H9 (cell line): ENCODE results near the gene IL1RL2. TPM values are rescaled to one million over a fixed set of nuclear protein-coding genes. Genes with fewer than 3 reads are reported as not detected.

Experiments used
- DNase-seq: peaks from one replicate; pipeline ENCODE4 v3.0.0-alpha.2; 2017
- H2AFZ ChIP-seq: one replicate; pipeline ENCODE4 v1.6.1; 2013; ENCODE audit warnings: mild to moderate bottlenecking, low read length, control low read depth, moderate library complexity
- H2AK5ac ChIP-seq: 2 replicates; pipeline ENCODE4 v1.6.1; 2013; ENCODE audit warnings: low read length, control low read depth, mixed read lengths; ENCODE audit not compliant: insufficient read length
- H2BK120ac ChIP-seq: one replicate; pipeline ENCODE4 v1.6.1; 2013; ENCODE audit warnings: low read depth, mild to moderate bottlenecking, low read length, control low read depth, inconsistent platforms; ENCODE audit not compliant: poor library complexity, severe bottlenecking
- H2BK12ac ChIP-seq: 2 replicates; pipeline ENCODE4 v1.6.1; 2013; ENCODE audit warnings: low read length, control low read depth, mixed read lengths, low read depth; ENCODE audit not compliant: insufficient read length
- H2BK15ac ChIP-seq: 2 replicates; pipeline ENCODE4 v1.6.1; 2013; ENCODE audit warnings: low read depth, low read length, control low read depth
- H2BK20ac ChIP-seq: one replicate; pipeline ENCODE4 v1.6.1; 2013; ENCODE audit warnings: low read depth, mild to moderate bottlenecking, low read length, control low read depth, inconsistent platforms; ENCODE audit not compliant: poor library complexity, severe bottlenecking
- H2BK5ac ChIP-seq: 2 replicates; pipeline ENCODE4 v1.6.1; 2013; ENCODE audit warnings: low read length, control low read depth, mixed read lengths; ENCODE audit not compliant: insufficient read length
- H3K14ac ChIP-seq: 2 replicates; pipeline ENCODE4 v1.6.1; 2013; ENCODE audit warnings: low read length, control low read depth; ENCODE audit not compliant: insufficient read depth
- H3K18ac ChIP-seq: 2 replicates; pipeline ENCODE4 v1.6.1; 2013; ENCODE audit warnings: low read depth, mild to moderate bottlenecking, mixed read lengths, low read length, control low read depth; ENCODE audit not compliant: insufficient read length
- H3K23ac ChIP-seq: 2 replicates; pipeline ENCODE4 v1.6.1; 2013; ENCODE audit warnings: low read length, control low read depth, mixed read lengths, low read depth; ENCODE audit not compliant: insufficient read length
- H3K23me2 ChIP-seq: 2 replicates; pipeline ENCODE4 v1.6.1; 2013; ENCODE audit warnings: low read depth, mild to moderate bottlenecking, mixed read lengths, low read length, control low read depth; ENCODE audit not compliant: insufficient read length, poor library complexity, severe bottlenecking
- H3K27ac ChIP-seq: 2 replicates; pipeline ENCODE4 v1.5.1; 2013; ENCODE audit warnings: low read length, control low read depth, mixed read lengths, low read depth; ENCODE audit not compliant: insufficient read length
- H3K27me3 ChIP-seq: 2 replicates; pipeline ENCODE4 v1.6.1; 2013; ENCODE audit warnings: low read length, control low read depth, inconsistent platforms; ENCODE audit not compliant: insufficient read depth
- H3K4ac ChIP-seq: 2 replicates; pipeline ENCODE4 v1.6.1; 2013; ENCODE audit warnings: low read depth, mild to moderate bottlenecking, control low read depth, inconsistent platforms, low read length, moderate library complexity
- H3K4me1 ChIP-seq: 2 replicates; pipeline ENCODE4 v1.6.1; 2013; ENCODE audit warnings: low read length, control low read depth, inconsistent platforms; ENCODE audit not compliant: insufficient read depth
- H3K4me2 ChIP-seq: 2 replicates; pipeline ENCODE4 v1.6.1; 2013; ENCODE audit warnings: low read length, control low read depth, mixed read lengths; ENCODE audit not compliant: insufficient read length, insufficient read depth
- H3K56ac ChIP-seq: 2 replicates; pipeline ENCODE4 v1.6.1; 2013; ENCODE audit warnings: low read depth, mild to moderate bottlenecking, mixed read lengths, low read length, control low read depth; ENCODE audit not compliant: insufficient read length
- H3K79me1 ChIP-seq: 2 replicates; pipeline ENCODE4 v1.6.1; 2013; ENCODE audit warnings: low read depth, mild to moderate bottlenecking, moderate library complexity, low read length, control low read depth, inconsistent platforms; ENCODE audit not compliant: insufficient read depth, poor library complexity, severe bottlenecking
- H3K79me2 ChIP-seq: 2 replicates; pipeline ENCODE4 v1.6.1; 2013; ENCODE audit warnings: low read length, control low read depth, inconsistent platforms; ENCODE audit not compliant: insufficient read depth
- H3K9ac ChIP-seq: 2 replicates; pipeline ENCODE4 v1.6.1; 2013; ENCODE audit warnings: low read length, control low read depth, mixed read lengths; ENCODE audit not compliant: insufficient read length; ENCODE audit errors: extremely low read depth
- H3K9me3 ChIP-seq: one replicate; pipeline ENCODE4 v1.6.1; 2013; ENCODE audit warnings: low read depth, low read length, inconsistent platforms; ENCODE audit not compliant: control insufficient read depth
- H3T11ph ChIP-seq: one replicate; pipeline ENCODE4 v1.6.1; 2013; ENCODE audit warnings: mild to moderate bottlenecking, low read length, control low read depth, inconsistent platforms
- H4K20me1 ChIP-seq: one replicate; pipeline ENCODE4 v1.6.1; 2013; ENCODE audit not compliant: control insufficient read depth, insufficient read length, insufficient read depth
- H4K5ac ChIP-seq: 2 replicates; pipeline ENCODE4 v1.6.1; 2013; ENCODE audit warnings: low read depth, mild to moderate bottlenecking, mixed read lengths, low read length, control low read depth; ENCODE audit not compliant: insufficient read length
- H4K8ac ChIP-seq: replicated peaks from 2 replicates; pipeline ENCODE4 v1.6.1; 2013; ENCODE audit warnings: low read length, control low read depth, mixed read lengths, low read depth; ENCODE audit not compliant: insufficient read length
- H4K91ac ChIP-seq: 2 replicates; pipeline ENCODE4 v1.6.1; 2013; ENCODE audit warnings: low read depth, mild to moderate bottlenecking, moderate library complexity, mixed read lengths, low read length, control low read depth; ENCODE audit not compliant: insufficient read length
- H3K27ac Mint-ChIP-seq, 3 experiments: 2 replicates in 2 of 3; 3 replicates in 1 of 3; pipeline ENCODE4 v1.8.0; 2020 to 2021; ENCODE audit warnings: mixed read lengths in 3 of 3, mild to moderate bottlenecking in 1 of 3, moderate library complexity in 1 of 3
- H3K27me3 Mint-ChIP-seq: 2 replicates; pipeline ENCODE4 v1.8.0; 2021; ENCODE audit warnings: low read depth, mild to moderate bottlenecking, moderate library complexity, mixed read lengths
- H3K36me3 Mint-ChIP-seq, 3 experiments: 2 replicates in 2 of 3; 3 replicates in 1 of 3; pipeline ENCODE4 v1.8.0; 2020 to 2021; ENCODE audit warnings: low read depth in 3 of 3, mixed read lengths in 3 of 3; ENCODE audit not compliant: insufficient read depth in 1 of 3
- H3K4me1 Mint-ChIP-seq, 2 experiments: 2 replicates each; pipeline ENCODE4 v1.8.0; 2020; ENCODE audit warnings: mixed read lengths in 2 of 2
- H3K4me3 Mint-ChIP-seq, 2 experiments: 2 replicates in 1 of 2; 3 replicates in 1 of 2; pipeline ENCODE4 v1.8.0; 2020 to 2021; ENCODE audit warnings: mild to moderate bottlenecking in 2 of 2, mixed read lengths in 2 of 2, moderate library complexity in 1 of 2
- H3K9me3 Mint-ChIP-seq, 2 experiments: 2 replicates in 1 of 2; 3 replicates in 1 of 2; pipeline ENCODE4 v1.8.0; 2020; ENCODE audit warnings: mild to moderate bottlenecking in 2 of 2, mixed read lengths in 2 of 2, moderate library complexity in 1 of 2
- WGBS: extraction: QIAGEN DNeasy Blood & Tissue Kit; methylation state at CpG from one replicate; pipeline ENCODE4 v1.1.7; 2013; ENCODE audit warnings: missing lambda C conversion rate, low lambda C conversion rate, mixed read lengths; ENCODE audit not compliant: insufficient read length; ENCODE audit errors: extremely low coverage; 5-methylcytosine and 5-hydroxymethylcytosine counted together
- total RNA-seq: library from RNA; stranded (reverse); gene quantifications from 2 replicates; pipeline ENCODE4 v1.2.1, GENCODE V29; 2021
- TF ChIP-seq, protein P1 (sequence below): fragments of 200-600 bp; sonication (generic); conservative IDR thresholded peaks from 3 replicates; pipeline ENCODE4 v1.8.0; 2021; ENCODE audit warnings: antibody characterized with exemption, mild to moderate bottlenecking

IL1RL2 gene
- total RNA-seq, 1 experiment from 2014 or later, result not detected

DNA sequence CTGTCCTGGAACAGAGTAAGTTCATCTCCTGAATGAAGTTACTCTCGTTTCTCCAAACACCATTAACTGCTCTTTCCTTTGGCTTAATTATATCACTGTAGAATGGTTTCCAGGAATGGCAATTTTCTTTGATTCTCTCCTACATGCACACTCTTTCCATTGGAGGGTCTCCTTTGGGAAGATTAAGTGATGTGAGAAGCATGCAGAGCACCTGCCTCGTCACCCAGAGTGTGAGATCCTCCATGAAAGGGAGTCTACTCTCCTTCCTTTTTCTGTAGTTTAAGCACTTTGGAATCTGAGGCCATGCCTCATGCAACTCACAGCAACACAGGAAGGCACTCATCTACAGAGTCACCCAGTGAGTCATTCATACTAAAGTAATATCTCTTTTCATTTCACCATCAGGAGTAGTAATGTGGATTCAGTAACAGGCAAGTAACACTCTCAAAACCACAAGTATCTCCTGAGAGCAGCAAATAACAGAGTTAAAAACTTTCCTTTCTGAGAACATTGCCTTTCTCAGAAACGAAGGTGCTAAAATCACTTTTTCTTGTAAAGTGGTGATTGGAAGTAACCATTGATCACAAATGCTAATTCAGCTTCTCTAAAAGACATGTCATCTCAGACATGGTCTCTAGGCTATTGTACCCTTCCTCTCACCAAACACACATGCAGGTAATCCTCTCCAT is 71.7 kb downstream of the IL1RL2 start:
- no peak overlapping the region for H3K23ac ChIP-seq
- H2AFZ ChIP-seq, result no peak overlapping the region
- H3K14ac ChIP-seq, result no peak overlapping the region
- no peak for DNase-seq
- peaks cover 6% of the 10 kb centered on the region for H3K27me3 Mint-ChIP-seq
- no peak overlapping the region for H3K56ac ChIP-seq
- H4K5ac ChIP-seq, result no peak overlapping the region
- H3K27ac Mint-ChIP-seq, result no peak overlapping the region
- no peak overlapping the region for H2BK12ac ChIP-seq
- H3K4me1 ChIP-seq, result no peaks in the 10 kb centered on the region
- WGBS, result no CpG with 5 or more reads among the region's 3 CpGs
- H4K20me1 ChIP-seq, result no peaks in the 10 kb centered on the region
- H3K4me1 Mint-ChIP-seq, result no peaks in the 10 kb centered on the region
- H2BK20ac ChIP-seq, result no peak overlapping the region
- no peaks in the 10 kb centered on the region for H3K79me2 ChIP-seq
- H2BK5ac ChIP-seq, result no peak overlapping the region
- H3K18ac ChIP-seq, result no peak overlapping the region
- H3K27ac ChIP-seq, result no peak overlapping the region
- no peak overlapping the region for H3T11ph ChIP-seq
- H4K91ac ChIP-seq, result no peak overlapping the region
- H2BK15ac ChIP-seq, result no peak overlapping the region
- H3K4ac ChIP-seq, result no peak overlapping the region
- H4K8ac ChIP-seq, result no peak overlapping the region
- no peaks in the 10 kb centered on the region for H3K9me3 Mint-ChIP-seq
- H3K27me3 ChIP-seq, result no peaks in the 10 kb centered on the region
- H2BK120ac ChIP-seq, result no peak overlapping the region
- no peak overlapping the region for H2AK5ac ChIP-seq
- no peaks in the 10 kb centered on the region for H3K36me3 Mint-ChIP-seq
- H3K4me3 Mint-ChIP-seq, result no peak overlapping the region
- no peaks in the 10 kb centered on the region for H3K23me2 ChIP-seq
- H3K4me2 ChIP-seq, result no peak overlapping the region
- no peak overlapping the region for H3K9ac ChIP-seq
- H3K9me3 ChIP-seq, result no peaks in the 10 kb centered on the region
- TF ChIP-seq, protein P1, sequence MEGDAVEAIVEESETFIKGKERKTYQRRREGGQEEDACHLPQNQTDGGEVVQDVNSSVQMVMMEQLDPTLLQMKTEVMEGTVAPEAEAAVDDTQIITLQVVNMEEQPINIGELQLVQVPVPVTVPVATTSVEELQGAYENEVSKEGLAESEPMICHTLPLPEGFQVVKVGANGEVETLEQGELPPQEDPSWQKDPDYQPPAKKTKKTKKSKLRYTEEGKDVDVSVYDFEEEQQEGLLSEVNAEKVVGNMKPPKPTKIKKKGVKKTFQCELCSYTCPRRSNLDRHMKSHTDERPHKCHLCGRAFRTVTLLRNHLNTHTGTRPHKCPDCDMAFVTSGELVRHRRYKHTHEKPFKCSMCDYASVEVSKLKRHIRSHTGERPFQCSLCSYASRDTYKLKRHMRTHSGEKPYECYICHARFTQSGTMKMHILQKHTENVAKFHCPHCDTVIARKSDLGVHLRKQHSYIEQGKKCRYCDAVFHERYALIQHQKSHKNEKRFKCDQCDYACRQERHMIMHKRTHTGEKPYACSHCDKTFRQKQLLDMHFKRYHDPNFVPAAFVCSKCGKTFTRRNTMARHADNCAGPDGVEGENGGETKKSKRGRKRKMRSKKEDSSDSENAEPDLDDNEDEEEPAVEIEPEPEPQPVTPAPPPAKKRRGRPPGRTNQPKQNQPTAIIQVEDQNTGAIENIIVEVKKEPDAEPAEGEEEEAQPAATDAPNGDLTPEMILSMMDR, result no peak
- H3K79me1 ChIP-seq, result no peaks in the 10 kb centered on the region
